COR-L47 (cell line): Measurements from ENCODE around the gene TAAR5.
"Not testable (repeated sequence)": the region's sequence is repeated elsewhere in the genome, so short reads cannot be mapped to it uniquely, and the experiment has no call there.

Source experiments
- DNase-seq: peaks from one replicate; lab custom pipeline; 2025; lab: John Stamatoyannopoulos, UW

TAAR5 gene

DNA sequence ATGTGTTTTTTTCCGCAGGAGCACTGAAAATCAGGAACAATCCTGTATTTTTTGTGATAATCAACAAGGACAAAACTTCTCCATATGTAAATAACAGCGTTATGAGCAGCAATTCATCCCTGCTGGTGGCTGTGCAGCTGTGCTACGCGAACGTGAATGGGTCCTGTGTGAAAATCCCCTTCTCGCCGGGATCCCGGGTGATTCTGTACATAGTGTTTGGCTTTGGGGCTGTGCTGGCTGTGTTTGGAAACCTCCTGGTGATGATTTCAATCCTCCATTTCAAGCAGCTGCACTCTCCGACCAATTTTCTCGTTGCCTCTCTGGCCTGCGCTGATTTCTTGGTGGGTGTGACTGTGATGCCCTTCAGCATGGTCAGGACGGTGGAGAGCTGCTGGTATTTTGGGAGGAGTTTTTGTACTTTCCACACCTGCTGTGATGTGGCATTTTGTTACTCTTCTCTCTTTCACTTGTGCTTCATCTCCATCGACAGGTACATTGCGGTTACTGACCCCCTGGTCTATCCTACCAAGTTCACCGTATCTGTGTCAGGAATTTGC is 19.2 kb downstream of the TAAR5 start, which contains the start of gene TAAR6:
Gene TAAR6 (plus strand): TSS at position 102 of the 557 bp plus-strand sequence. CDS start 0 bp downstream, at position 102.
- DNase-seq = no peak

DNA sequence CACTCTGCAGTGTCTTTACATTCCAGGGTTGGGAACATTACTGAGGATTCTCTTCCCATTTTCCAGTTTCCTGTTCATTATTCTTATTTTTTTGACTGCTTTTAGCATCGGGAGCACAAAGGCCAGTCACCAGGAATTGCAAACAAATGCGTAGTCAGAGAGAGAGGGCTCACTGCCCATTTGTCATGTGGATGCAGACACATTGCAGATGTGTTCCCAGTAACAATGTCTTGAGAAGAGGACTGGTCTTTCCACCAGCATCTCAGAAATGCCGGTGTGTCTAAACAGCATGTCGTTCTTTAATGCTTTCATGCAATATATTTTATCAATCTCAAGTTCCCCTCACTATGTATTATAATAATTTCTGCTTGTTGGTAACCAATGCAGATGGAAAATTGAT is 20.4 kb downstream of the TAAR5 start:
- DNase-seq = no peak

DNA sequence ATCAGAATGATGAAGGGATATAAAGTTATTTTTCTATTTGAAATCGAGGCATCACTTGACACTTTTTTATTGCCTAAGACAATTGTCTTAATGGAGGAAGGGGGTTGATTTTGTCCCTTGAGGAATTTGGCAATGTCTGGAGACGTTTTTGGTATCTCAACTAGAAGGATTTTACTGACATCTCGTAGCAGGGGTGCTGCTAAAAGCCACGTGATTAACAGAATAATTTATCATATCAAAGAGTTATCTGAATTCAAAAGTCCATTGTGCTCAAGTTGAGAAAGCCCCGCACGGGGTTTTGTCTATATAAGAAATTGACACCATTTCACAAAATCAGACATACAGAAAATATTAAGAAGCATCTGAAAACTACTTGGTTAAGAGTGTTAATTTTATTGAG is 20.9 kb downstream of the TAAR5 start:
- DNase-seq = no peak

DNA sequence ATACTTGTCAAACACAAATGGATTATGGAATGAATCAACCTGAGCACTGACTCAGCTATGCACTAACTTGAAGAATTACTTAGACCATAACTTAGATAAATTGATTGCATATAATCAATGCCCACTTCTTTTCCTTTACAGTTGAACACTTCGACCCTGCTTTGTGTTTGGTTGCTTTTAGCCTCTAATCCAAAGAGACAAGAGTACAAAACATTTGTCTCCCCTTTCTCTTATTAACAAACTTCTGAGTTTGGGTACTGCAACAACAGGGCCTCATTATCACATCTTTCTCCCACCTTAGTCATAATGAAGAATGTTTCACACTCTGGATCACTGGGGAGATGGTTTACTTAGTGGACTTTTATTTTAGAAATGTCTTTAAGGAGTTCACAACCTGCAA is 22.0 kb downstream of the TAAR5 start:
- DNase-seq = no peak

DNA sequence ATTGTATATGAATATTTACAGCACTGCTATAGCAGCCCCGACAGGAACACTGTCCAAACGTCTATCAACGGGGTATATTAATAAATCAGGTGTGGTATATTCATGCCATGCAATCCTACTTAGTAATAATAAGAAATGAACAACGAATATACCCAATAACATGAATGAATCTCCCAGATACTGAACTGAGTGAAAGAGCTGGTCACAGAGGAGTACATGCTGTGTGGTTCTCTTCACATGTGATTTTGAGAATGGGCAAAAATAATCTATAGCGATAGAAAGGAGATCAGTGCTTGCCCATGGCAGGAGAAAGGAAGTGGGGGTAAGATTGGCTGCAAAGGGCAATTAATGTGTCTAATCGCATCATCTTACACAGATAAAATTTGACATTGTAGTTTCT is 23.1 kb downstream of the TAAR5 start:
- DNase-seq = no peak

DNA sequence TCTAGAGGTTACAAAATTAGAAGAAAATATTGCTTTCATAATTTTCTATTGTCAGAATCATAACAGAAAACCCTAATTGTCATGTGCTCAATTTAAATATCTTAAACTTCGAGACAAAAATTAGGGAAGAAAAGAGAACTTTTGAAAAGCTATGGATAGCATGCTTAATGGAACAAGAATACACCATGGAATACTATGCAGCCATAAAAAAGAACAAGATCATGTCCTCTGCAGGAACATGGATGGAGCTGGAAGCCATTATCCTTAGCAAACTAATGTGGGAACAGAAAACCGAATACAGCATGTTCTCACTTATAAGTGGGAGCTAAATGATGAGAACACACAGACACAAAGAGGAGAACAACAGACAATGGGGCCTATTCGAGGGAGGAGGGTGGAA is 29.5 kb downstream of the TAAR5 start:
- DNase-seq = not testable (repeated sequence)

DNA sequence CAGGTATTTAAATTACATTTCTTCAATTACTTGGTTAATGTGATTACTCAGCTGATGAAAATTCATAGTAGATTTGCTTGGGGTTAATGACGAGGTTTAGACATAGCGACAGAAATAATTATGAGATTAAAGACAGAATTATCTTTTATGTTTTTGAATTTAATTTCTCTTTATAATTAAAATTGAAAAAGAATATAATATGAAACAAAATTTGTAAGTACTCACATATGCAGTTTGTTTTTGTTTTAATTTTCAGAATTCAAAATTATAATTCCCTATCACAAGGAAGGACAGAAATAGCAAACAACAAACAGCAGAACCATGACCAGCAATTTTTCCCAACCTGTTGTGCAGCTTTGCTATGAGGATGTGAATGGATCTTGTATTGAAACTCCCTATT is 37.2 kb downstream of the TAAR5 start, which contains the start of gene TAAR8:
Gene TAAR8 (plus strand): TSS at position 301 of the 400 bp plus-strand sequence. CDS start 21 bp downstream, at position 322.
- DNase-seq = no peak

DNA sequence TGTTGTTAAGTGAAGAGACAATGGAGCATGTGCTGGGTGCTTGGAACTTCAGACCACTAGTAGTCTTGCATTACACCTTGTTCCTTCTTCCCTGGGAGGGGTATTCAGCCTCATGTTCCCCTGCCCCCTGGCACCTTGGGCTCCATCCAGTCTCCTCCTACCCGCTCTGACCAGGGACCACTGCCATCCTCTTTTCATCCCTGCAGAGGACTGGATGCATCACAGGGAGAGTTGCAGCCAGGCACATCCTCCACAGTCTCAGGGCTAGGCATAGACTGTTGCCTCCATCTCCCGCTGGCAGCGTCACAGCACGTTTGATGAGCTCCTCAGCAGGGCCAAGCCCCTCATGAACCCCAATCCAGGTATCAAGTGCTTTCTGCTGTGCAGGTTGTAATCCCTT is 38.3 kb downstream of the TAAR5 start:
- DNase-seq = no peak

DNA sequence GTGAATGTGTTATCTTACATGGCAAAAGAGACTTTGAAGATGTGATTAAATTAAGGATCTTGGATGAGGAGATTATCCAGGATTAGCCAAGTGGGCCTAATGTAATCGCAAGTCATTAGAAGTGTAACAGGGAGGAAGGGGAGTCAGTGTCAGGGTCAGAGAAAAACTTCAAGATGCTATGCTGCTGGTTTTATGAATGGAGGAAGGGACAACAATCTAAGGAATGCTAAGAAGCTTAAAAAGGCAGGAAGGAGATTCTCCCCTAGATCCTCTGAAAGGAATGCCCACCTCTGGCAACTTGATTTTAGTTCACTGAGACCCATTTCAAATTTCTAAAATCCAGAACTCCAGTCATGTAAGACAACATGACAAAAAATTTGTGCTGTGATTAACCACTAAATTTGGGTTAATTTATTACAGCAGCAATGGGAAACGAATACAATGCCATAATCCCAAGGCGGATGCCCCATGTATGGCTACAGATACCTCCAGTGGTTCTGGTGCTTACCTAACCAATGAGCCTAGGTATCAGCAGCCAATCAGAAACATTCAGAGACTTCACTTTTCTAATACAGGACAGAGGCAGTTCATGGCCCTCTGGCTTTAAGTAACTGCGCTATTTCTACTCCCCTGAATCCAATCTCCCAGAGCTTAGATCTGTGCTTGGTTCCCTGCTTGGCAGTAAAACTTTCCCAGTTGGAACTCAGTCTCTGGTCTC is 40.6 kb downstream of the TAAR5 start:
- no peak for DNase-seq

DNA sequence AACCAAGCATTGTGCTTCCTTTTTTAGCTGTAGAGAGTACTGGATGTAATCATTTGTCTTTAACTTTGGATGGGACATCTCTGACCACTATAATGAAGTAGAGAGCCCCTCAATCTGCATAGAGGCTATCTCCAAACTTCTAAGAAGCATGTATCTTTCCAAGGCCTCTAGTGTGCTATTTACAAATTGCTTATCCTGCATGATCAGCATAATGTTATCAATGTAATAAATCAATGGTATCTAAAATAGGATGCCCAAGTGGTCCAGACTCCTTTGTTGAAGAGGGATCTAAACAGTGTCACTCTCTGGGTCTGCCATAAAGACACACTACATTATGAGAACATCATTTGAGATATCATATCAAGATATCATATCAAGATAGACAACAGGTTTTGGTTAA is 44.7 kb downstream of the TAAR5 start:
- no peak for DNase-seq
